Right hindlimb (tissue), 1 donor: ENCODE measurements around the gene ELN.
A peak's percentile ranks its signal among the peaks of the same experiment; 100 is the strongest.

Source experiments
- DNase-seq: peaks from one replicate; pipeline ENCODE4 v3.0.0-alpha.2; 2018

The ELN gene

GRCh38 chr7:74066626-74067025, 38.7 kb downstream of the ELN start:
- peak; percentile 24 for DNase-seq

GRCh38 chr7:74068378-74069085, 40.6 kb downstream of the ELN start:
- peak; percentile 26 for DNase-seq

- DNase-seq, result peak; percentile 28
These were observed 41.1 kb downstream of the ELN start for GRCh38 chr7:74069086-74069541.

GRCh38 chr7:74069790-74070618, 42.0 kb downstream of the ELN start:
- DNase-seq, result no peak

- DNase-seq, result no peak
These were observed 42.6 kb downstream of the ELN start for GRCh38 chr7:74070619-74070921.

- DNase-seq, result no peak
These were observed 43.1 kb downstream of the ELN start for GRCh38 chr7:74071121-74071520.

GRCh38 chr7:74074770-74075169, 46.8 kb downstream of the ELN start:
- DNase-seq, result no peak

GRCh38 chr7:74078461-74078860, 50.5 kb downstream of the ELN start:
- no peak for DNase-seq

- no peak for DNase-seq
These were observed 54.8 kb downstream of the ELN start for GRCh38 chr7:74082770-74083116.

- peak; percentile 91 for DNase-seq
These were observed 55.3 kb downstream of the ELN start, which contains the start of gene LIMK1 for GRCh38 chr7:74083117-74083876. Gene LIMK1 (plus strand): TSS chr7:74083804. CDS start chr7:74083991, 187 bp downstream.

- peak; percentile 71 for DNase-seq
These were observed 56.2 kb downstream of the ELN start for GRCh38 chr7:74083928-74084721.

GRCh38 chr7:74084722-74085578, 57.0 kb downstream of the ELN start:
- peak; percentile 21 for DNase-seq

- no peak for DNase-seq
These were observed 59.9 kb downstream of the ELN start for GRCh38 chr7:74087791-74088453.

GRCh38 chr7:74092321-74092963, 64.5 kb downstream of the ELN start:
- DNase-seq, result no peak

GRCh38 chr7:74092964-74093471, 65.0 kb downstream of the ELN start:
- DNase-seq, result peak; percentile 55

GRCh38 chr7:74093671-74094223, 65.8 kb downstream of the ELN start:
- no peak for DNase-seq

- peak; percentile 79 for DNase-seq
These were observed 66.5 kb downstream of the ELN start for GRCh38 chr7:74094224-74095101.

GRCh38 chr7:74095135-74095534, 67.2 kb downstream of the ELN start:
- DNase-seq, result no peak
